DOHH2 (cell line): ENCODE results near the gene GRM2.

Source experiments
- CTCF ChIP-seq: fragments of 200-600 bp; sonication (generic); IDR thresholded peaks from one replicate; pipeline ENCODE4 v1.5.1; 2014; ENCODE audit warnings: antibody characterized with exemption, mild to moderate bottlenecking, low read depth, low read length; ENCODE audit not compliant: poor library complexity, severe bottlenecking
- EZH2phosphoT487 ChIP-seq: fragments of 200-600 bp; sonication (generic); IDR thresholded peaks from 2 replicates; pipeline ENCODE4 v1.6.1; 2017; ENCODE audit warnings: borderline replicate concordance, mild to moderate bottlenecking, antibody characterized with exemption, low read length, moderate library complexity, mixed read lengths

- TF ChIP-seq CTCF, result no peak
- TF ChIP-seq EZH2phosphoT487, result no peak
Measured at GRCh38 chr3:51687431-51688205, 19.2 kb upstream of the GRM2 start.
